Activated naive CD4-positive, alpha-beta T cell (primary cell): ENCODE results near the gene BCL2L11.

Experiments used
- DNase-seq, 4 experiments: peaks; one replicate each; lab custom pipeline; 2025; lab: John Stamatoyannopoulos, UW

The BCL2L11 gene

GRCh38 chr2:111168528-111169239 is 48.0 kb downstream of the BCL2L11 start:
- DNase-seq: peak in 1 of 4 experiments; percentile 8

- no peak for DNase-seq
These were observed 48.6 kb downstream of the BCL2L11 start for GRCh38 chr2:111169268-111169667.

GRCh38 chr2:111169924-111170323 is 49.2 kb downstream of the BCL2L11 start:
- no peak for DNase-seq

GRCh38 chr2:111171337-111171930 is 50.7 kb downstream of the BCL2L11 start:
- no peak for DNase-seq

- DNase-seq: no peak
These were observed 52.0 kb downstream of the BCL2L11 start for GRCh38 chr2:111172666-111173065.

- DNase-seq: no peak
These were observed 52.6 kb downstream of the BCL2L11 start for GRCh38 chr2:111173338-111173737.

GRCh38 chr2:111173856-111174255 is 53.1 kb downstream of the BCL2L11 start:
- DNase-seq: no peak

- no peak for DNase-seq
These were observed 54.9 kb downstream of the BCL2L11 start for GRCh38 chr2:111175615-111176014.

- no peak for DNase-seq
These were observed 55.7 kb downstream of the BCL2L11 start for GRCh38 chr2:111176388-111176787.

GRCh38 chr2:111176867-111177266 is 56.2 kb downstream of the BCL2L11 start:
- DNase-seq: no peak

GRCh38 chr2:111178296-111178695 is 57.6 kb downstream of the BCL2L11 start:
- DNase-seq: no peak

GRCh38 chr2:111178730-111179405 is 58.2 kb downstream of the BCL2L11 start:
- DNase-seq: no peak

- no peak for DNase-seq
These were observed 61.4 kb downstream of the BCL2L11 start for GRCh38 chr2:111182121-111182520.

GRCh38 chr2:111182740-111183139 is 62.0 kb downstream of the BCL2L11 start:
- DNase-seq: no peak

- no peak for DNase-seq
These were observed 64.1 kb downstream of the BCL2L11 start for GRCh38 chr2:111184725-111185310.

GRCh38 chr2:111185361-111186022 is 64.8 kb downstream of the BCL2L11 start:
- no peak for DNase-seq

GRCh38 chr2:111186121-111186715 is 65.5 kb downstream of the BCL2L11 start:
- DNase-seq: no peak

GRCh38 chr2:111186933-111187332 is 66.2 kb downstream of the BCL2L11 start:
- DNase-seq: no peak

- no peak for DNase-seq
These were observed 68.0 kb downstream of the BCL2L11 start for GRCh38 chr2:111188681-111189080.

- DNase-seq: no peak
These were observed 68.4 kb downstream of the BCL2L11 start for GRCh38 chr2:111189106-111189505.

- no peak for DNase-seq
These were observed 70.3 kb downstream of the BCL2L11 start for GRCh38 chr2:111190816-111191540.
